K562 (cell line): Measurements from ENCODE around the gene CSTF1. TPM values are rescaled to one million over a fixed set of nuclear protein-coding genes. Genes with fewer than 3 reads are reported as not detected.

Experiments used
- CREB1 ChIP-seq, 2 experiments: sonication (generic) in 1 of 2; formaldehyde crosslinking in 1 of 2; IDR thresholded peaks; 2 replicates each; pipeline versions ENCODE4 v1.6.1 to v1.8.0; 2012 to 2022; ENCODE audit warnings: inconsistent platforms in 1 of 2, mild to moderate bottlenecking in 1 of 2, missing genetic modification reagents in 1 of 2, moderate library complexity in 1 of 2
- CXXC5 ChIP-seq: fragments of 250-450 bp; sonication (Bioruptor Pico); IDR thresholded peaks from 2 replicates; pipeline ENCODE4 v1.8.0; 2022; ENCODE audit warnings: inconsistent platforms, mild to moderate bottlenecking, moderate library complexity
- DACH1 ChIP-seq: fragments of 450-650 bp; IDR thresholded peaks from 2 replicates; pipeline ENCODE4 v1.6.1; 2018; ENCODE audit not compliant: partially characterized antibody
- EHMT2 ChIP-seq: fragments of 450-650 bp; IDR thresholded peaks from 2 replicates; pipeline ENCODE4 v1.6.1; 2018; ENCODE audit warnings: antibody characterized with exemption
- ERF ChIP-seq: fragments of 450-650 bp; formaldehyde crosslinking; IDR thresholded peaks from 2 replicates; pipeline ENCODE4 v1.4.0; 2020; ENCODE audit warnings: mild to moderate bottlenecking, mixed read lengths
- ETV5 ChIP-seq: sonication (generic); formaldehyde crosslinking; IDR thresholded peaks from 2 replicates; pipeline ENCODE4 v1.4.0; 2020; ENCODE audit warnings: low read depth, mild to moderate bottlenecking, missing genetic modification reagents
- FOXJ3 ChIP-seq: sonication (generic); formaldehyde crosslinking; IDR thresholded peaks from 2 replicates; pipeline ENCODE4 v1.4.0; 2020; ENCODE audit warnings: mild to moderate bottlenecking, missing genetic modification reagents
- MCM7 ChIP-seq, 2 experiments: fragments of 450-650 bp; IDR thresholded peaks; 2 replicates each; pipeline ENCODE4 v1.6.1; 2016 to 2018
- MTF1 ChIP-seq: fragments of 250-450 bp; sonication (Bioruptor Pico); IDR thresholded peaks from 2 replicates; pipeline ENCODE4 v1.9.0; 2021; ENCODE audit warnings: moderate library complexity, mild to moderate bottlenecking, inconsistent platforms, borderline replicate concordance
- POLR3G ChIP-seq: IDR thresholded peaks from 2 replicates; pipeline ENCODE4 v1.6.1; 2011; ENCODE audit not compliant: insufficient read length, insufficient replicate concordance; ENCODE audit errors: extremely low read depth
- RBFOX2 ChIP-seq: fragments of 200-400 bp; formaldehyde crosslinking; IDR thresholded peaks from 2 replicates; pipeline ENCODE4 v1.6.1; 2017; ENCODE audit warnings: low read depth, mild to moderate bottlenecking, low read length, moderate library complexity
- SMARCA4 ChIP-seq: fragments of 450-650 bp; IDR thresholded peaks from 2 replicates; pipeline ENCODE4 v1.6.1; 2016
- SNRNP70 ChIP-seq: fragments of 200-400 bp; formaldehyde crosslinking; optimal IDR thresholded peaks from 2 replicates; pipeline ENCODE3; 2017; ENCODE audit warnings: low read depth, low read length
- TBL1XR1 ChIP-seq, 2 experiments: IDR thresholded peaks; 2 replicates each; pipeline ENCODE4 v1.6.1; 2012; ENCODE audit warnings: improper control_type of control experiment in 2 of 2, low read length in 2 of 2, mild to moderate bottlenecking in 1 of 2
- ZNF324 ChIP-seq: fragments of 250-450 bp; sonication (Bioruptor Pico); IDR thresholded peaks from 2 replicates; pipeline ENCODE4 v1.4.0; 2020; ENCODE audit warnings: mild to moderate bottlenecking
- ZNF41 ChIP-seq: fragments of 250-450 bp; sonication (Bioruptor Pico); conservative IDR thresholded peaks from 2 replicates; pipeline ENCODE4 v1.4.0; 2020; ENCODE audit warnings: mild to moderate bottlenecking
- ZNF696 ChIP-seq: fragments of 250-450 bp; sonication (Bioruptor Pico); conservative IDR thresholded peaks from 2 replicates; pipeline ENCODE4 v1.4.0; 2020; ENCODE audit warnings: mild to moderate bottlenecking, moderate library complexity
- polyA plus RNA-seq, 8 experiments: library from polyadenylated mRNA; depleted of rRNA in 4 of 8; stranded (reverse) in 5 of 8; unstranded in 3 of 8; fragments of >200 nt; fragmentation: Nextera tagmentation in 2 of 8; fragmentation: Illumina TruSeq in 1 of 8; extraction: Ambion mirVana in 2 of 8; extraction: Trizol in 1 of 8; gene quantifications; 2 replicates each; pipeline versions ENCODE4 v1.2.1 to v1.2.3, GENCODE V29; 2011 to 2014; ENCODE audit warnings: inconsistent platforms in 1 of 8, missing spikeins in 1 of 8
- total RNA-seq, 7 experiments: library from RNA; depleted of rRNA in 6 of 7; stranded (reverse); fragments of >200 nt in 6 of 7; fragmentation: Illumina TruSeq in 2 of 7; extraction: Trizol in 2 of 7; gene quantifications; 2 replicates each; pipeline versions ENCODE4 v1.2.1 to v1.2.3, GENCODE V29; 2011 to 2021; ENCODE audit warnings: low replicate concordance in 1 of 7
- TF ChIP-seq, protein P1 (sequence below): fragments of 250-450 bp; sonication (Bioruptor Pico); IDR thresholded peaks from 2 replicates; pipeline ENCODE4 v1.9.0; 2021; ENCODE audit warnings: mild to moderate bottlenecking
- TF ChIP-seq, protein P2 (sequence below): sonication (generic); formaldehyde crosslinking; IDR thresholded peaks from 2 replicates; pipeline ENCODE4 v1.8.1; 2023; ENCODE audit warnings: mild to moderate bottlenecking, missing genetic modification reagents
- TF ChIP-seq, protein P3 (sequence below): fragments of 450-650 bp; formaldehyde crosslinking; IDR thresholded peaks from 2 replicates; pipeline ENCODE4 v1.4.0; 2020; ENCODE audit warnings: mild to moderate bottlenecking
- TF ChIP-seq, protein P4 (sequence below): fragments of 450-650 bp; IDR thresholded peaks from 2 replicates; pipeline ENCODE4 v1.6.1; 2016; ENCODE audit warnings: antibody characterized with exemption
- TF ChIP-seq, protein P5 (sequence below): fragments of 450-650 bp; conservative IDR thresholded peaks from 2 replicates; pipeline ENCODE4 v1.6.1; 2016; ENCODE audit warnings: missing genetic modification characterization, low read depth, mild to moderate bottlenecking, control low read depth, missing compliant biosample characterization

The CSTF1 gene
- total and polyA plus RNA-seq, 9 of the 15 experiments (the other 6 are each of a cell fraction or from before 2014, with no cell fraction given), result 30.8 to 110 (median 53.4) TPM

DNA sequence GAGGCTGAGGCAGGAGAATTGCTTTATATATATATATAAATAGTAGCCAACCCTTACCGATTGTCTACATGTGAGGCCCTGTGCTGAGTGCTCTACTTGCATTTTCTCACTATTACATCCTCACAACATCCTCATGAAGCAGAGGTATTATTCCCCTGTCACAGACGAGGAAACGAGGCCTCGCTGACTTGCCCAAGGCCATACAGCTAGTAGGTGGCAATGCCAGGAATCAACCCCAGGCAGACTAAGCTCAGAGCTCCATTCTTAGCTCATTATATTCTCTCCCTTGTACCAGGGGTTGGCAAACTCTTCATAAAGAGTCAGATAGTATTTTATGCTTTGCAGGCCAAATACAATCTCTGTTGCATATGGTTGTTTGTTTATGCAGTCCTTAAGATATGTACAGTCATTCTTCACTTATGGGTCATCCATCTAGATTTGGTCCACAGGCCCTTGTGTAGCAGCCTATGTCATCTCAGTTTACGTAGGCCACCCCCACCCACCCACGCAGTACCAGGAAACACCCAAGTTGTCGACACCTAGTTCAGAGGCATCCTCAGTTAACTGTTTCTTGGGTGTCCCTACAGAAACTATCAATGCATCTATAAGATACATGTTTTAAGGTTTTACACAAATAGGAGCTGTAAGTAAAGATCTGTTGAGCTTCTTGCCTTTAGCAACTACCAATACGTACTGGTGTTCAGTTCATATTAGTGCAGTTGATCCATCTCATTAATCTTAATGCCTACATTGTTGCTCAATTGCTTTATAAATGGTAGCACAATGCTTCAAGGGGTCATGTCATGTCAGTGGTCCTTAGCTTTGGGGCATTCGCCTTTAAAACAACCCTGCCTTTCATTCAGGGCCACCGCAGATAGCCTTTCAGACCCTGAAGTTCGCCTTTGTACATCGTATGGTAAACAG lies 22.7 kb downstream of the CSTF1 start (continued):
- TF ChIP-seq RBFOX2 (no peak), POLR3G (no peak), FOXJ3 (CRISPR knock-in tag) (no peak), MCM7 (IDR thresholded peaks at IDR 0.05) (no peak), SNRNP70 (no peak), TBL1XR1 (IDR thresholded peaks at IDR 0.05; ENCODE audit: low read length in 2 of 2) (no peak), ZNF41 (CRISPR knock-in tag) (no peak), EHMT2 (no peak), DACH1 (no peak), ETV5 (CRISPR knock-in tag) (no peak), CXXC5 (CRISPR knock-in tag) (peak; percentile 42; the same call in 1 of the 2 replicates), ZNF696 (no peak), CREB1 (IDR thresholded peaks at IDR 0.05) (peak; percentile 61), CREB1 (CRISPR knock-in tag; IDR thresholded peaks at IDR 0.05) (no peak), ERF (no peak), MTF1 (CRISPR knock-in tag) (no peak), SMARCA4 (peak; percentile 25; the same call in 1 of the 2 replicates), ZNF324 (CRISPR knock-in tag) (no peak)
- TF ChIP-seq, protein P1, sequence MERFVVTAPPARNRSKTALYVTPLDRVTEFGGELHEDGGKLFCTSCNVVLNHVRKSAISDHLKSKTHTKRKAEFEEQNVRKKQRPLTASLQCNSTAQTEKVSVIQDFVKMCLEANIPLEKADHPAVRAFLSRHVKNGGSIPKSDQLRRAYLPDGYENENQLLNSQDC (CRISPR knock-in tag), result no peak
- TF ChIP-seq, protein P2, sequence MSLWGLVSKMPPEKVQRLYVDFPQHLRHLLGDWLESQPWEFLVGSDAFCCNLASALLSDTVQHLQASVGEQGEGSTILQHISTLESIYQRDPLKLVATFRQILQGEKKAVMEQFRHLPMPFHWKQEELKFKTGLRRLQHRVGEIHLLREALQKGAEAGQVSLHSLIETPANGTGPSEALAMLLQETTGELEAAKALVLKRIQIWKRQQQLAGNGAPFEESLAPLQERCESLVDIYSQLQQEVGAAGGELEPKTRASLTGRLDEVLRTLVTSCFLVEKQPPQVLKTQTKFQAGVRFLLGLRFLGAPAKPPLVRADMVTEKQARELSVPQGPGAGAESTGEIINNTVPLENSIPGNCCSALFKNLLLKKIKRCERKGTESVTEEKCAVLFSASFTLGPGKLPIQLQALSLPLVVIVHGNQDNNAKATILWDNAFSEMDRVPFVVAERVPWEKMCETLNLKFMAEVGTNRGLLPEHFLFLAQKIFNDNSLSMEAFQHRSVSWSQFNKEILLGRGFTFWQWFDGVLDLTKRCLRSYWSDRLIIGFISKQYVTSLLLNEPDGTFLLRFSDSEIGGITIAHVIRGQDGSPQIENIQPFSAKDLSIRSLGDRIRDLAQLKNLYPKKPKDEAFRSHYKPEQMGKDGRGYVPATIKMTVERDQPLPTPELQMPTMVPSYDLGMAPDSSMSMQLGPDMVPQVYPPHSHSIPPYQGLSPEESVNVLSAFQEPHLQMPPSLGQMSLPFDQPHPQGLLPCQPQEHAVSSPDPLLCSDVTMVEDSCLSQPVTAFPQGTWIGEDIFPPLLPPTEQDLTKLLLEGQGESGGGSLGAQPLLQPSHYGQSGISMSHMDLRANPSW, result no peak
- TF ChIP-seq, protein P3, sequence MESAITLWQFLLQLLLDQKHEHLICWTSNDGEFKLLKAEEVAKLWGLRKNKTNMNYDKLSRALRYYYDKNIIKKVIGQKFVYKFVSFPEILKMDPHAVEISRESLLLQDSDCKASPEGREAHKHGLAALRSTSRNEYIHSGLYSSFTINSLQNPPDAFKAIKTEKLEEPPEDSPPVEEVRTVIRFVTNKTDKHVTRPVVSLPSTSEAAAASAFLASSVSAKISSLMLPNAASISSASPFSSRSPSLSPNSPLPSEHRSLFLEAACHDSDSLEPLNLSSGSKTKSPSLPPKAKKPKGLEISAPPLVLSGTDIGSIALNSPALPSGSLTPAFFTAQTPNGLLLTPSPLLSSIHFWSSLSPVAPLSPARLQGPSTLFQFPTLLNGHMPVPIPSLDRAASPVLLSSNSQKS (CRISPR knock-in tag), result no peak
- TF ChIP-seq, protein P4, sequence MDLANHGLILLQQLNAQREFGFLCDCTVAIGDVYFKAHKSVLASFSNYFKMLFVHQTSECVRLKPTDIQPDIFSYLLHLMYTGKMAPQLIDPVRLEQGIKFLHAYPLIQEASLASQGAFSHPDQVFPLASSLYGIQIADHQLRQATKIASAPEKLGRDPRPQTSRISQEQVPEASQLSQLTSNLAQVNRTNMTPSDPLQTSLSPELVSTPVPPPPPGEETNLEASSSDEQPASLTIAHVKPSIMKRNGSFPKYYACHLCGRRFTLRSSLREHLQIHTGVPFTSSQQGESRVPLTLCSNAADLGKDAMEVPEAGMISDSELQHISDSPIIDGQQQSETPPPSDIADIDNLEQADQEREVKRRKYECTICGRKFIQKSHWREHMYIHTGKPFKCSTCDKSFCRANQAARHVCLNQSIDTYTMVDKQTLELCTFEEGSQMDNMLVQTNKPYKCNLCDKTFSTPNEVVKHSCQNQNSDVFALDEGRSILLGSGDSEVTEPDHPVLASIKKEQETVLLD, result no peak
- TF ChIP-seq, protein P5, sequence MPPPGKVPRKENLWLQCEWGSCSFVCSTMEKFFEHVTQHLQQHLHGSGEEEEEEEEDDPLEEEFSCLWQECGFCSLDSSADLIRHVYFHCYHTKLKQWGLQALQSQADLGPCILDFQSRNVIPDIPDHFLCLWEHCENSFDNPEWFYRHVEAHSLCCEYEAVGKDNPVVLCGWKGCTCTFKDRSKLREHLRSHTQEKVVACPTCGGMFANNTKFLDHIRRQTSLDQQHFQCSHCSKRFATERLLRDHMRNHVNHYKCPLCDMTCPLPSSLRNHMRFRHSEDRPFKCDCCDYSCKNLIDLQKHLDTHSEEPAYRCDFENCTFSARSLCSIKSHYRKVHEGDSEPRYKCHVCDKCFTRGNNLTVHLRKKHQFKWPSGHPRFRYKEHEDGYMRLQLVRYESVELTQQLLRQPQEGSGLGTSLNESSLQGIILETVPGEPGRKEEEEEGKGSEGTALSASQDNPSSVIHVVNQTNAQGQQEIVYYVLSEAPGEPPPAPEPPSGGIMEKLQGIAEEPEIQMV (tag), result no peak
